AG08395 (cell line): ENCODE results near the gene ETDC.

Source experiments
- DNase-seq: peaks from one replicate; pipeline ENCODE4 v3.0.0; 2012; ENCODE audit warnings: mixed read lengths, low spot score

ETDC gene

DNA sequence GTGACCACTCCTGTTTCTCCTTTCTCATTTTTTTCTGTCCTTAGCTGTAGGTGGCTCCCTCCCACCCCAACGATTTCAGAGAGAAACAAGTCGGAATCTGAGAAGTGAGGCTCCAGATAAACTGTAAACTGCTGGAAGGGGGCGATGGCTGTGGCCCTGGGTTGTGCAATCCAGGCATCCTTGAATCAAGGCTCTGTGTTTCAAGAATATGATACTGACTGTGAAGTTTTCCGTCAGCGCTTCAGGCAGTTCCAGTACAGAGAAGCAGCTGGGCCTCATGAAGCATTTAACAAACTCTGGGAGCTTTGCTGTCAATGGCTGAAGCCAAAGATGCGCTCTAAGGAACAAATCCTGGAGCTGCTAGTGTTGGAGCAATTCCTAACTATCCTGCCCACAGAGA lies 37.7 kb downstream of the ETDC start:
- no peak for DNase-seq

- DNase-seq, result no peak
Measured at GRCh38 chrX:135347381-135348016, 38.2 kb downstream of the ETDC start.

DNA sequence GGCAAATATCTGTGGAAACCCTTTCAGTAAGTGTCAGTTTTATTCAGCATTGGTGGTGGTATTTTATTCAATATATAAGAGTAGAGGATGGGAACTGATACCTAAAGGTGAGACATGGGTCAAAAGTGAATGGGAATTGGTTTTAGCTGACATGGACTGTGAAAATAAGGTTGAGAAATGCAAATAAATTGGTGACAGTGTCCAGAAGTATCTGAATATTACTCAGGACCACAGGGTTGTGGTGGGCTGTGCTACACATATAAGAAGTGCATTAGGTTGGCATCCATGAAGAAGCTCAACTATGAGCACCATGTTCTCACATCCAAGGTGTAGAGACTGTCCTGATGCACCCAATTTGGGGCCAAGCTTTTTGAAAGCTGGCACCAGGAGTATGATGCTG lies 45.0 kb downstream of the ETDC start:
- no peak for DNase-seq
